ENCODE results near the gene PNPO.

Gene PNPO

DNA sequence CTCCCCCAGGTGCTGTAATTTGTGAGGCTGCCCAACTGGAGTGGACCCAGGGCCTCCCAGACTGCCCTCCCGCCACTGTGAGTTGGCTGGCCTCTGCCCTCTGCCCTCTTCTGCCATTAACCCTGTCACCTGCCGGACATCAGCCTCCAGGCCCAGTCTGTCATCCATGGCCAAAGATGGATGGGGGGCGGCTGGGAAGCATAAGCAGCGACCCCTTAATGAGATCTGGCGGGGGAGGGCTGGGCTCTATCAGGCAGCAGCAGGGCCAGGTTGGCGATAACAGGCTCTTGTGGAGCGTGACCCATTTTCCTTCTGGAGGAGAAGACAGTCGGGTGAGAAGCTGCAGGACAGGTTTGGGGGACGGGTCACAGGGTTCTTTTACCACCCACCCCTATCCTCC is 54.8 kb downstream of the PNPO start:
- no peak for DNase-seq (ENCODE audit: low read depth in 1 of 2, low spot score in 1 of 2)

GRCh38 chr17:47997586-47997985 is 56.2 kb downstream of the PNPO start:
- no peak for DNase-seq (ENCODE audit: low read depth in 1 of 2, low spot score in 1 of 2)

GRCh38 chr17:47998044-47998443 is 56.7 kb downstream of the PNPO start:
- no peak for DNase-seq (ENCODE audit: low read depth in 1 of 2, low spot score in 1 of 2)

All from activated T-helper 1 cell treated with anti-CD3 and anti-CD28 coated beads, Interleukin-2, amount 50 U/mL, for 16 hours (primary cell).